GM15510 (cell line): ENCODE results near the gene KIF26B.

Source experiments
- POLR2A ChIP-seq: IDR thresholded peaks from 3 replicates; pipeline ENCODE4 v1.6.1; 2011; ENCODE audit warnings: borderline replicate concordance; ENCODE audit not compliant: insufficient read length; ENCODE audit errors: extremely low read depth

The KIF26B gene

DNA sequence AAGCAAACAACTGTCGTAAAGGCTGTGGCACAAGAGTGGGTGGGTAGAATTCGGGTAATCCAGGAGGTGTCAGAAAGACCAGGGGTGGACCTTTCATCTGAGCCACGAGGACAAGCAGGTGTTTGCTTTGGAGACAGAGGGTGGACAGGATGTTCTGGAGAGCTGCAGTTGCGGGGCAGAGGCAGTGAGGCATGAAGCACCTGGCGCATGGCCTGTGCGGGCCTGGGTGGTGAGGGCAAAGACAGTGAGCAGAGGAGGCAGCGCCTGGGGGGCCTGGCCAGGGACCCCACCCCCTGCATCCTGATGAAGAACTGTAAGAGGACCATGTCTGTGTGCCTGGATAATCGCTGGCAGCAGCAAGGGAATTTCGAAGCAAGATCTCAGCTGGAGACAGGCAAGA lies 24.9 kb downstream of the KIF26B start:
- no peak for TF ChIP-seq POLR2A

DNA sequence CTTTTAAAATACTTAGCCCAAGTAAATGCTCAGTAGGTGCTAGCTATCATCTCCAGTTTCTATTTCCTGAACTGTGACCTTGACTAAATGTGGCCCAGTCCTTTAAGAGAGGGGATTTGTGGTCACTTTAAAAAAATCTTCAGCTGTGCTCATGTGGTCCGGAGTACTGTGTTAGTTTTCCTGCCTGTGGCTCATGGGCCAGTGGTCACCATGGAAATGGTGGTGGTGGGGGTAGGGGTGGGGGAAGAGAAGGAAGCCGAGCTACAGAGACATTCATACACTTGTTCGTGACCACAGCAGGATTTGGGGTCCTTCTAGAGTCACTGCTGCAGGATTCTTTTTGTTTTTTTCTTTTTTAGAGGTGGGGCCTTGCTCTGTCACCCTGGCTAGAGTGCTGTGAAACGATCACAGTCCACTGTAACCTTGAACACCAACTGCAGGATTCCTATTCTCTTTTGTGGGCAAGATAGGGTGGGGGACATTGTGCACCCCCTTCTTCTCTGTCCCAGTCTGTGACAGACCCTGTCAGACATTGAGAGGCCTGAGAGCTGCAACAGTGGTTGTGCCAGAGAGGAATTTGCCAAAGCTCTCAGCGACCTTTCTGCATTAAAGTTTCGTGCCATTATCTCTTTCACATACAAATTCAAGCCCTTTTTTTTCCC lies 25.8 kb downstream of the KIF26B start:
- TF ChIP-seq POLR2A = no peak

DNA sequence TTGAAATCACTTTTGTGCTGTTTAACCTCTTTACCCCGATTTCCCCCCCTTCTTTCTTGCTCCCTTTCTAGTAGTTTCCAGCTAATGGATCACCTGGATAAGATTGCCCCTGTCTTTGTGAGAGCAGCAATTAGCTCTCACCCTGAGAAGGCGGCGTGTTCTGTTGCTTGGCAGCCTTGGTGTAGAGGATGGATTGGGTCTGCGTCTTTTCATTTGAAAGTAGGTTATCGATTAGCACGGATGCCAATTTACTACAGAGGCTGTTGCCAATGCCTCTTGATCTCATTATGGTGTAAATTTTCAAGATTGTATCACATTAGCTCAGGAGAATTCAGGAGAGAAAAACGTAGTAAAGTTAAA lies 26.4 kb downstream of the KIF26B start:
- TF ChIP-seq POLR2A = no peak

DNA sequence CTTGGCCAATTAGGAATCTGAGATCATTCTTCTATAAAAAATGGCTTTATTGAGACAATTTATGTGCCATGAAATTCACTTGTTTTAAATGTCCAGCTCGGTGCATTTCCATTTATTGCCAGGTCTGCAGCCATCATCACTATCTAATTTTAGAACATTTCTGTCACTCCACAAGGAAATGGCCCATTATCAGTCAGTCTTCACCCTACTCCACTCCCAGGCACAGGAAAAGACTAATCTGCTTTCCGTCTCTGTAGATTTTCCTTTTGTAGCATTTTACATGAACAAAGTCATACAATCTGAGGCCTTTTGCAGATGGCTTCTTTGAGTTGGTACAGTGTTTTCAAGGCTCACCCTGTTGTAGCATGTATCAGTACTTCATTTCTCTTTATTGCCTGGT lies 27.2 kb downstream of the KIF26B start:
- TF ChIP-seq POLR2A = no peak

DNA sequence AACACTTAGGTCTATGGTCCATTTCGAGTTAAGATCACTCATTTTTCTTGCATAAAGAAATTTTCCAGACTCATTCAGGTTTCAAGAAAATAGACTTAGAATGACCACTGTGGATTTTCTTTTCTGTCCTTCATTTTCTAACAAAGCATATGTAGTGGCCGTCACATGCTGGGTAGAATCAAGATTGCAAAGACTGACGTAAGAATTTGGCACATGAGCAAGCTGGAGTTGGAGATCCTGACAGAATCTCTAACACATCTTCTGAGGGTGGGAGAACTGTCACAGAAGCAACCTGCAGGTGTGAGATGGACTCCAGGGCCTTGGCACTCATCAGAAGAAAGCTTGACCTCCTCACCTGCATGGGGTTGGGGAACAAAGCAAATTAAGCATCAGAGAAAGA lies 28.6 kb downstream of the KIF26B start:
- TF ChIP-seq POLR2A = no peak

DNA sequence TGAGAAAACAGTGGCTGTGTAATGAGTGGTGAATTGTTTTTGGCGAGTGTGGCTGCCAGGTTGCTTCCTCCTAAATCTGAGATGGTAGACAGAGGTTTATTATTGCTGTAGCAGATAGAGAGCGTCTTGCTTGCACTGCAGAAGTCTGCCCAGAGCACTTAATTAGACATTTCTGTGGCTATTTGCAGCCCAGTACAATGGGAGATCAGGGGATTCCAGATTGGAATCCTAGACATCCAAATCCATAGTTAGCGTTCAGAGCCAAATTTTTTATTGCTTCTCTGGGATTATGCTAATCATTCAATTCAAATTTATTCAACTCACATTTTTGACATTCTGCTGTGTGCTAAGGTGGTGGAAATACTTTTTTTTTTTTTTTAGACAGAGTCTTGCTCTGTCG lies 30.0 kb downstream of the KIF26B start:
- TF ChIP-seq POLR2A = no peak

DNA sequence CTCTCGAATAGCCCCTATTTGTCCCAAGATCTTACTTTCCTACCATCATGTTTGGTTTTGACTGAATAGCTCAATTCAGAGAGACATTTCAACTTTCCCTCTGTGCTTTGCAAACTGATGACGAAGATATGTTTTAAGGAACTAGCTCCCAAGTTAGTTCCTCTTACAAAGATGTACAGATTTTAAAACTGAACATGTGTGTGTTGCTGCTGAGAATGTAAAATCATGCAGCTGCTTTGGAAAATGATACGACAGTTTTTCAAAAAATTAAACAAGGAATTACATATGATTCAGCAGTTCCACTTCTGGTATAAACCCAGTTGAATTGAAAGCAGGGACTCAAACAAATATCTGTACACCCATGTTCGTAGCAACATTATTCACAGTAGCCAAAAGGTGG lies 33.6 kb downstream of the KIF26B start:
- TF ChIP-seq POLR2A = no peak

DNA sequence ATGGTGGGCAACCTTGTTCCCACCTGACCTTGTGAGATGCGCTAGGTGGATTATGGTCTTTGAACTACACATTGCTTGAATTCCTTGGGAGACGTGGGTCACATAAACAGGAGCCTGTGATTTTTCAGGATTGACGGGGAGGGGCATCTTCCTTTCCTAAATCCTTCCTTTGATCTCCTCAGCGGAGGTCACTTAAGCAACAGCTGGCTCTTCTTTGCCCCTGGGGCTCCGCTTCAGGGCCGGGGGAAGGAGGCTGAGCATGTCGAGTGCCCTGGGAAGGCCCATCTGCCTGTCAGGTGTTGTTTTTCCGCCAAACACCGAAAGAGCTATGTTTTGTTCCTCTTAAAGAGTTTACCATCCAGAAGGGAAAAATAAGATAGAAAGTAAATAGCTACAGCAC lies 40.6 kb downstream of the KIF26B start:
- TF ChIP-seq POLR2A = no peak

DNA sequence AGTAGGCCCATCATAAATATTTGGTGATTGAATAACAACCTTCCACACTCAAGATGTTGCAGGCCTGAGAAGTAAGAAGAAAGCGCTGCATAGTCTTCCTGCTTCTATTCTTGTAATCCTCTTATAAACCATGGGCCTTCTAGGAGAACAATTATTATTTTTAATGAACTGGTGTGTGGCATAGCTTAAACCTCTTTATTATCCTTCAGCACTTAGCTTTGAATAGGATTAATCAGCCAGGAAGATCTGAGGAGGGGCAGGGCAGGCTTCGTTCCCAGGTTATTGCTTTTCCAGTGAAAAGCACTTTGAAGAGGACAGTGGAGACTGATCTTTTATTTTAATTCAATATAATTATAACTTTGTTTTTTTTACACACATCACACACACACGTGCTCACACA lies 42.3 kb downstream of the KIF26B start:
- no peak for TF ChIP-seq POLR2A

DNA sequence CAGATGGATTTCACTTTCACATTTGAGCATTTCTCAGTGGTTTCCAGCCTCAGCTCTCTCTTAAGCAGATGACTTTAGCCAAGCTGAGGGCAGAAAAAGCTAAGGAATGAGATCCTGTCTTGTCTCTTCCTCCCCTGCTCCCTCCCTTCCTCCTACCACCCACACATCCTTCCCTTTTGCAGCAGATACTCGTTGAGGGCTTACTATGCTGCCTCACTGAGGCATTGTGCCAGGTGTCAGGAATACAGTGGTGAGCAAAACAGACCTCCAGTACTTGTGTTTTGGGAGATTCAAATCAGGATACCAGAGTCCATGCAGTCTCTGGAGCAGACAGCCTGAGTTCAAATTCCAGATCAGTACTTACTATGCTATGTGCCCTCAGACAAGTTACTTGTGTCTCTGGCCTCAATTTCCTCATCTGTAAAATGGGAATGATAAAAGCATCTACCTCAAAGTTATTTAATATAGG lies 43.2 kb downstream of the KIF26B start:
- TF ChIP-seq POLR2A = no peak

DNA sequence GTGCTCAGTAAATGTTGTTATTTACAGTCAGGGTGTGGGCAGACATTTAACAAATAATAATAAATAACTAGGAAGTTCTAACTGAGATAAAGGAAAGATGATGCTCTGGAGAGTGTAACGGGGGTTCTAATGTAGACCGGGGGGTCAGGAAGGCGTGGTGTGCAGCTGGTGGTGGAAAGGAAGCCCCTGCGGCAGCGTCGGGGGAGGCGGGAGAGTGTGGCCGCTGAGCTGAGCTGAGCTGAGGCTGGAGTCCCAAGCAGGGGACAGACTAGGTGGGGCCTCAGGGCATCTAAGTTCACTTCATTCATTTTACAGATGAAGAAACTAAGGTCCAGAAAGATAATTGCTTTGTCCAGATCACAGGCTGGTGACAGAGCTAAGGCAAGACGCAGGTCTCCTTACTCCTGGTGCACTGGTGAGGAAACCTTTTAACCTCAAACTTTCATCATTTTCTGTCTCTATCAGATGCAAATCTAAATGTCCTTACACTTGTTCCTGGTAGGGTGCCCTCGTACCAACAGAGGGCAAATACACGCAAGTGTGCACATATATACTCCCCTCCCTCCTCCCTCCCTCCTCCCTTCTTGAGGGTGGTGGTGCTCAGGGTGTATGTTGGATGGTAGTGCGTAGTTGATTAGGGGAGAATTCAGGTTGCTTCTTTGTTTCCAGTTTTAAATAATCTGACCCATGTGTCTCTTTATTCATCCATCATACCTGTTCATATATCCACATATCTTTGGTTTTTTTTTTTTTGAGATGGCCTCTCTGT lies 44.1 kb downstream of the KIF26B start:
- TF ChIP-seq POLR2A = no peak

DNA sequence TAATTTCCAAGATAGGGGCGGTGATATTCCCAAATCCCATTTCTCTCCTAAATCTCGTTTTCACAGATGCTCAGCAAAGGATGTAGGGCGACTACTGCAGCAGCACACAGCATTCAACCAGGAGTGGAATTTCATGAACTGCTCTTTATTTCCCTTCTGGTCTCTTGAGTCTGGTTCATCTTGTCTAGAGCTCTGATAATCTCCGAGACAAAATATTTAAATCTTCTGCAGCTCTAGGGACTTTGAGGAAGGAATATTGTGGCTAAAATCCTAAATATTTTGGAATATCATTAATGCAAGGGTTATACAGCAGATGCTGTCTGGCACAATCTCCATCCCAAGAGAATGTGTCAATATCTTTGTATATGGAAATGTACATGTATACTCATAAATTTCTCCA lies 45.4 kb downstream of the KIF26B start:
- TF ChIP-seq POLR2A = no peak

DNA sequence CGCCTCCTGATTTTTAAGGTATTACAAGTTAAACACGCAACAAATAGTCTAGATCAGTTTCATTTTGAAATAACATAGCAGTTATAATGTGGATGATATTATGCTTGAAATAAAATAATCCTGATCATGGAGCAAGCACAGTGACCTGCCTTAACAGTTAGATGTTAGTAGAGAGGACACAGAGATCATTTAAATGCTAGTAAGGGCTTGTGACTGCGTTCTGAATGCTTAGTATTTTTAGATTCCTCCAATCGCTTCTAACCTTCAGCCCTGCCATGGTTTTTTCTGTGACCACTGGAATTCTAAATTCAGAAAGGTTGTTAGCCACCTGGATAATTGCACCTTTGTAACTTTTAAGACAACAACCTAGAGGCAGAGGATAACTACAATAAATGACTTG lies 46.4 kb downstream of the KIF26B start:
- no peak for TF ChIP-seq POLR2A

DNA sequence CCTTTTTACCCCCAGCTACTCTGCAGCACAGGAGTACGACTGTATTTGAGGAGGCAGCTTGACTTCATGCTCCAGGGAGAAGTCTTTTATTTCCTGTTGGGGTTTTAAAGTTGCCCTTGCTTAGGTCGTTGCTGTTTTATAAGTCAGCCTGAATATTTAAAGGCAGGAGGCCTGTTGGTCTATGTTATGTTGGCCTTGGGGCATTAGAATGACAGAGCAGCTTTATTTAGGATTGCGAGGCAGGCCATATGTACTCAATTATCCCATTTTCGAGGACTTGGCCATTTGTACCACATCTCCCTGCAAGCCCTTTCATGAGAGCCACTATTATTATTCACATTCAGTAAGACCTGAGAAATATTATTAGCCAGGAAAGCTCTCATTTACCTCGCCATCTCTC lies 47.0 kb downstream of the KIF26B start:
- TF ChIP-seq POLR2A = no peak

DNA sequence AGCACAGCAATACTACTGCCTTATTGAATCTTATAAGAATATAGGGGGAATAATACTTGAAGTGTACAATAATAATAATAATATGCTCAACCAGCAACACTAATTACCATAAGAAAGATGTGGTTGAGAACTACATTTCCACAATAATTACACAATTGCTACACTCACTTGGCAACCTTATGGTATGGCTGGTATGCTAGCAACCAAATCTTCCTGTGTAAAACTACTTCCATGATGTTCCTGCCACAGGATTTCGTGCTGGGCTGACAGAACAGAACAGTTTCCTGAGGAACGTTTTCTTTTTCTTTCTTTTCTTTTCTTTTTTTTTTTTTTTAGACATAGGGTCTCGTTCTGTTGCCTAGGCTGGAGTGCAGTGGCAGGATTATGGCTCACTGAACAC lies 50.6 kb downstream of the KIF26B start:
- TF ChIP-seq POLR2A = no peak

DNA sequence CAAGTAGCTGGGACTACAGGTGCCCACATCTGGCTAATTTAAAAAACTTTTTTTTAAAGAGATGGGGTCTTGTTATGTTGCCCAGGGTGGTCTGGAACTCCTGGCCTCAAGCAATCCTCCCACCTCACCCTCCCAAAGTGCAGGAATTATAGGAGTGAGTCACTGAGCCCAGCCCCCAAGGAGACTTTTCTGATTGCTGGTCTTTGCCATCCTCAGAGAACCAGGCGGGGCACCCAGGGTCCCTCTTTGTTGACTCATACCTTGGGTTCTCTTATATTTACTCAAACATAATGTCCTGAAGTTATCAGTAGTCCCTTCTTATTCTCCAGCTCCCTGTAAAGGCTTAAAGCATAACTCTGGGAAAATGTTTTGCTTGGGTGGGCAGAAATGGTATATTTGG lies 51.1 kb downstream of the KIF26B start:
- no peak for TF ChIP-seq POLR2A
